HG03045 (cell line): Measurements from ENCODE around the gene REL.
"Not testable (repeated sequence)": the region's sequence is repeated elsewhere in the genome, so short reads cannot be mapped to it uniquely, and the experiment has no call there.

Experiments
- ATAC-seq: cut with Tn5 transposase; IDR thresholded peaks from one replicate; pipeline ENCODE4 v1.9.1; 2021; ENCODE audit warnings: mild to moderate bottlenecking, moderate library complexity; ENCODE audit not compliant: unreplicated experiment

The REL gene

GRCh38 chr2:60906395-60906794 is 25.0 kb downstream of the REL start:
- no peak for ATAC-seq

GRCh38 chr2:60907329-60907728 is 26.0 kb downstream of the REL start:
- ATAC-seq, result no peak

- ATAC-seq, result no peak
Measured at GRCh38 chr2:60925994-60926740, 44.8 kb downstream of the REL start.

- ATAC-seq, result no peak
Measured at GRCh38 chr2:60926741-60927552, 45.6 kb downstream of the REL start.

- not testable (repeated sequence) for ATAC-seq
Measured at GRCh38 chr2:60932061-60932460, 50.7 kb downstream of the REL start.

GRCh38 chr2:60932954-60933353 is 51.6 kb downstream of the REL start:
- ATAC-seq, result no peak

GRCh38 chr2:60934165-60934722 is 52.9 kb downstream of the REL start:
- no peak for ATAC-seq

- ATAC-seq, result no peak
Measured at GRCh38 chr2:60936757-60937156, 55.4 kb downstream of the REL start.

- ATAC-seq, result no peak
Measured at GRCh38 chr2:60938301-60938700, 56.9 kb downstream of the REL start.

- no peak for ATAC-seq
Measured at GRCh38 chr2:60939622-60940021, 58.2 kb downstream of the REL start.

- ATAC-seq, result no peak
Measured at GRCh38 chr2:60945341-60945740, 64.0 kb downstream of the REL start.

- no peak for ATAC-seq
Measured at GRCh38 chr2:60947056-60947455, 65.7 kb downstream of the REL start.

GRCh38 chr2:60948161-60948560 is 66.8 kb downstream of the REL start:
- ATAC-seq, result no peak

- ATAC-seq, result no peak
Measured at GRCh38 chr2:60948926-60949579, 67.7 kb downstream of the REL start.

- no peak for ATAC-seq
Measured at GRCh38 chr2:60954139-60954538, 72.8 kb downstream of the REL start.

- no peak for ATAC-seq
Measured at GRCh38 chr2:60957224-60957623, 75.8 kb downstream of the REL start.

- no peak for ATAC-seq
Measured at GRCh38 chr2:60957643-60958042, 76.3 kb downstream of the REL start.

GRCh38 chr2:60958361-60958760 is 77.0 kb downstream of the REL start:
- ATAC-seq, result no peak

- ATAC-seq, result no peak
Measured at GRCh38 chr2:60958800-60959199, 77.4 kb downstream of the REL start.

- no peak for ATAC-seq
Measured at GRCh38 chr2:60959501-60959900, 78.1 kb downstream of the REL start.

GRCh38 chr2:60960706-60961105 is 79.3 kb downstream of the REL start:
- no peak for ATAC-seq
